GM19328 (cell line): ENCODE measurements around the gene C2orf72.
"Not testable (repeated sequence)": the region's sequence is repeated elsewhere in the genome, so short reads cannot be mapped to it uniquely, and the experiment has no call there.

Source experiments
- ATAC-seq: cut with Tn5 transposase; IDR thresholded peaks from one replicate; pipeline ENCODE4 v1.9.1; 2021; ENCODE audit warnings: mild to moderate bottlenecking, moderate library complexity; ENCODE audit not compliant: unreplicated experiment

The C2orf72 gene

GRCh38 chr2:231067531-231067930 is 30.2 kb downstream of the C2orf72 start:
- ATAC-seq: not testable (repeated sequence)

GRCh38 chr2:231068525-231069222 is 31.4 kb downstream of the C2orf72 start:
- ATAC-seq: no peak

- no peak for ATAC-seq
Observed at GRCh38 chr2:231069379-231070054, 32.2 kb downstream of the C2orf72 start.

- no peak for ATAC-seq
Observed at GRCh38 chr2:231084565-231084964, 47.2 kb downstream of the C2orf72 start.

GRCh38 chr2:231088754-231089153 is 51.4 kb downstream of the C2orf72 start:
- no peak for ATAC-seq

GRCh38 chr2:231093933-231094332 is 56.6 kb downstream of the C2orf72 start:
- ATAC-seq: no peak

- ATAC-seq: no peak
Observed at GRCh38 chr2:231094736-231095346, 57.5 kb downstream of the C2orf72 start.
